Urinary bladder (tissue), 4 donors: ENCODE results near the gene HMCES. TPM values are rescaled to one million over a fixed set of nuclear protein-coding genes. Genes with fewer than 3 reads are reported as not detected.
"Not testable (repeated sequence)": the region's sequence is repeated elsewhere in the genome, so short reads cannot be mapped to it uniquely, and the experiment has no call there.

ENCODE experiments used
- DNase-seq: peaks from one replicate; pipeline ENCODE4 v3.0.0-alpha.2; 2015; ENCODE audit errors: extremely low spot score
- H3K27ac ChIP-seq: one replicate; pipeline ENCODE4 v1.5.1; 2013; ENCODE audit warnings: low read depth, mild to moderate bottlenecking, moderate library complexity
- H3K36me3 ChIP-seq: one replicate; pipeline ENCODE4 v1.6.1; 2013; ENCODE audit warnings: mild to moderate bottlenecking, moderate library complexity; ENCODE audit not compliant: insufficient read depth
- H3K4me1 ChIP-seq: one replicate; pipeline ENCODE4 v1.6.1; 2013; ENCODE audit warnings: mild to moderate bottlenecking, moderate library complexity; ENCODE audit not compliant: insufficient read depth
- H3K4me3 ChIP-seq: one replicate; pipeline ENCODE4 v1.5.1; 2013; ENCODE audit warnings: low read depth, low read length
- WGBS: extraction: QIAGEN DNeasy Blood & Tissue Kit; methylation state at CpG from one replicate; pipeline ENCODE4 v1.1.7; 2013; 5-methylcytosine and 5-hydroxymethylcytosine counted together
- polyA plus RNA-seq: library from polyadenylated mRNA; stranded (reverse); fragments of 200-250 nt; gene quantifications from one replicate; pipeline ENCODE4 v1.2.3, GENCODE V29; 2013
- total RNA-seq: library from RNA; depleted of rRNA; stranded (reverse); fragments of >200 nt; gene quantifications from one replicate; pipeline ENCODE4 v1.2.3, GENCODE V29; 2014
- donor health status: healthy with polysubstance abuse.
- donor health status: healthy.

The HMCES gene
- total and polyA plus RNA-seq, 2 donors: 15.9 to 33.9 TPM

DNA sequence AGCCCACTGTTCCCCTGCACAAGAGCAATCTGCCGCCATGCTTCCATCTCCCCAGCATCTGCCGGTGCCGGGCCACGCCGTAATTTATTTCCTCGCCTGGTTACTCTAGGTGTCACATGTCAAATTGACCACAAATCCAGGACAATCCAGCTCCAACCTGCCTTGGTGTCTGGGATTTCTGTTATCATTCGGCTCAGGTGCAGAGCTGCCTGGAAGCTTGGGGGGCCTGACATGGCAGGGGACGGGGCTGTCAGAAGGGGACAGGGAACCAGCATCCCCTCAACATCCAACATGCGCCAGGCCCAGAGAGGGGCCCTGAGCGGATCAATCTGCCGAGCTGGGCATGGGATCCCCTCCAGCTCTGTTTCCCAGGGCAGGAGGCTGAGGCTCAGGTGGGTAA is 47.9 kb downstream of the HMCES start:
- WGBS: 84% methylated on average over 11 of the region's 11 CpGs
- H3K27ac ChIP-seq: no peak overlapping the region
- no peaks in the 10 kb centered on the region for H3K36me3 ChIP-seq
- no peak overlapping the region for H3K4me3 ChIP-seq
- H3K4me1 ChIP-seq: no peaks in the 10 kb centered on the region
- no peak for DNase-seq

DNA sequence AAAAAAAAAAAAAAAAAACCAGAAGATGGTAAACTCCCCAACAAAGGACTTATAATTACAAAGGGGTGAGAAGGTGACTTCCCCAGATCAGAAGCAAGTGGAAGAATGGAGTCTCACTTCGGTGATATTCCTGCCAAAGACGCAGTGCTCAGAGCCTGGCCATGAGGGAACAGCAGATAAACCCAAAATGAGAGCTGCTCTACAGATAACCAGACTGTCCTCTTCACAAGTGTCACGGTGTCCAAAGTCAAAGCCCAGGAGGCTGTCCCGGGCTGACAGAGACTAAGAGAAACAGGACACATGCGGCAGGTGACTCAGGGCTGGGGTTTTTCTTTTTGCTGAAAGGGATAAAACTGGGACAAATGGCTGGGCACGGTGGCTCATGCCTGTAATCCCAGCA is 48.8 kb downstream of the HMCES start:
- Histone ChIP-seq H3K27ac (no peak overlapping the region), H3K4me3 (no peak overlapping the region), H3K36me3 (no peaks in the 10 kb centered on the region), H3K4me1 (no peaks in the 10 kb centered on the region)
- 96% methylated on average over 6 of the region's 6 CpGs for WGBS
- DNase-seq: no peak

DNA sequence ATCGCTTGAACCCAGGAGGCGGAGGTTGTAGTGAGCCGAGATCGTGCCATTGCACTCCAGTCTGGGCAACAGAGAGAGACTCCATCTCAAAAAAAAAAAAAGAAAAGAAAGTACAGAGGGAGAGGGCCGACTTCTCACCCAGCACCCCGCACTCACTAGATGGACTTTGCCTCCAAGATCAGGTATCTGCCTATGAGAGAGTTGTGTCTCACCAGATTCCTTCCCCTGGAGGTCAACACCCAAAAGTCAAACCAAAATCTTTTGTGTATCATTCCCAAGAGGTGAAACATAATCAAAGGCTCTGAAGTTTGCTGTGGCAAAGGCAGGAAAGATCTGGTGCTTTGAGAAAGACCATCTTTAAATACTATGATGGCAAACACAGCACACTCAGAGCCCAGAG is 51.2 kb downstream of the HMCES start:
- H3K4me3 ChIP-seq: no peak overlapping the region
- no peak for DNase-seq
- no peak overlapping the region for H3K27ac ChIP-seq
- no peaks in the 10 kb centered on the region for H3K36me3 ChIP-seq
- WGBS: 94% methylated on average over 6 of the region's 6 CpGs
- H3K4me1 ChIP-seq: no peaks in the 10 kb centered on the region

DNA sequence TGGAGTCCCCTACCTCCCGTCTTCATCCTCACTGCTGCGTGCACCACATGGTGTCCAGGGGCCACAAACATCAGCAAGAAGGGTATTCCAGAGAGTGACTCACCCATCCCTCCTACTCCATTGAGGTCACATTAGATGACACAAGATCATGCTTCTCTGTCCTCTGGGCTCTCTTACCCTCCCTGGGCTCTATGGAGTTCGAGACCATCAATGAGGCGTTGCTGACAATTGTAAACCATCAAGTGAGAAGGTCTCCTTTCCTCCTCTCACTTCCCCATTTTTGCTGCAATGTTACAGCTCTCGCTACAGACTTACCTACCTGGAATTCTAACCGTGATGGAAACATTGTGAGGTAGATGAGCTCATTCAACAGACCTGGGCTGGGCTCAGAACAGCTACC is 51.7 kb downstream of the HMCES start:
- no peak for DNase-seq
- no peaks in the 10 kb centered on the region for H3K4me1 ChIP-seq
- no peaks in the 10 kb centered on the region for H3K36me3 ChIP-seq
- H3K4me3 ChIP-seq: no peak overlapping the region
- 86% methylated on average over 6 of the region's 6 CpGs for WGBS
- no peak overlapping the region for H3K27ac ChIP-seq

DNA sequence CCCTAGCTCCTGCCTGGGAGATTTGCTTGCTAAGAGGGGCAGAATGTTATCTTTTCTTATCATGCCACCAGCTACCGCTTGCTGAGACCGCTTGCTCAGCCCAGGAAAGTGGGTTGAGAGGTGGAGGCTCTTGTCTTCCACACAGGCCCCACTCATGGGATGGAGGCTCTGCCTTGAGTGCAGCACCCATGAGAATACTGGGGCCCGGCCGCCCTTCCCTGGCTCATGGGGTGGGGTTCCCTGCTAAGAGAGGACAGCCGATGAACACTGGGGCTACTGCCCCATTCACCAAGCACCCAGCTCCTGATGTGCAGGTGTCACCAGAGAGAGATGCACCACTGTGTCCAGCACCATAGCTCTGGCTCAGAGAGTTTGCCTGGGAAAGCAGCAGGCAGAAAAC is 55.2 kb downstream of the HMCES start:
- no peak overlapping the region for H3K27ac ChIP-seq
- no peaks in the 10 kb centered on the region for H3K4me1 ChIP-seq
- H3K36me3 ChIP-seq: no peaks in the 10 kb centered on the region
- H3K4me3 ChIP-seq: no peak overlapping the region
- WGBS: 91% methylated on average over 5 of the region's 5 CpGs
- no peak for DNase-seq

DNA sequence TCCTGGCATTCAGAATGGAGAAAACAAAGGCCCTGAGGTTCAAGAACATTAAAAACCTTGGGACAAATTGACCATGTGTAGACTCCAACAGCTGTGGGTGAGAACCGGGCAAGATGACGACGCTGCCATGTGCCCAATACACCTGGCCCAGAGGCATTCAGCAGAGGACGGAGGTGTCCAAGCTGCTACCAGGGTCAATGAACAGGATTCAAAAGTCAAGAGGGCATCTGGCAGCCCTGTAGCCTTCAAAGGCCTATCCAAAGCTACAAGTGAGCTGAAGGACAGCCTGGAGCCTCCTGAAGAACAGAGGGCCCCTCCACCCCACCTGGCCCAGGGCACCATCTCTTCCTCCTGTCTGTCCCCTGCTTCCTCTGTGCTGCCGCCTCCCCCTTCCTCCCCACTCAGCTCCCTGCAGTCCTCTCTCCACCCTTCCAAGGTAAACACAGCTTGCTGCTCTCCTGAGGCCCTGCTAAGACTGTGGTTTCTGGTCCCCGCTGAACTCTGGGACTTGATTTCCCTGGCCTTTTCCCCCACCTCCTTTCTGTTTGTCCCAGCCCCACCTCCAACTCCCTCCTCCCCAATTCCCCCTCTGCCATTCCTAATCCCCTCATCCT is 57.5 kb downstream of the HMCES start:
- DNase-seq: no peak
- H3K27ac ChIP-seq: no peak overlapping the region
- H3K4me3 ChIP-seq: no peak overlapping the region
- no peaks in the 10 kb centered on the region for H3K36me3 ChIP-seq
- WGBS: 78% methylated on average over 6 of the region's 6 CpGs
- no peaks in the 10 kb centered on the region for H3K4me1 ChIP-seq

DNA sequence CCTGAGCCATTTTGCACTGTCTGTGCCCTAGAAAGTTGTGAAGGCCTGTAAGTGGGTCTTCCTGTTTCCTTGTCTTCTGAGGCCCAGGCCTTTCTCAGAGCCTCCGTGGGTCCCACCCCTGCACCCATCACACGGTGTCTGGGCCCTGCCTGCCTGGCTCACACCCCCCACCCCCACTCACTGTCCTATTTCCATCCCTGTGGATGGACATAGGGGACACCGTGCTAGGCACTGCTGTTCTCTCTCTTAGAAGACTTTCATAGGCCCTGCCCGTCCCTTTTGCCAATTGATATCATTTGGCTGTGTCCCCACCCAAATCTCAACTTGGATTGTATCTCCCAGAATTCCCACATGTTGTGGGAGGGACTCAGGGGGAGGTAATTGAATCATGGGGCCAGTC is 59.0 kb downstream of the HMCES start:
- not testable (repeated sequence) for H3K36me3 ChIP-seq, H3K4me1 ChIP-seq, H3K4me3 ChIP-seq, DNase-seq, H3K27ac ChIP-seq
- WGBS: 87% methylated on average over 4 of the region's 4 CpGs

DNA sequence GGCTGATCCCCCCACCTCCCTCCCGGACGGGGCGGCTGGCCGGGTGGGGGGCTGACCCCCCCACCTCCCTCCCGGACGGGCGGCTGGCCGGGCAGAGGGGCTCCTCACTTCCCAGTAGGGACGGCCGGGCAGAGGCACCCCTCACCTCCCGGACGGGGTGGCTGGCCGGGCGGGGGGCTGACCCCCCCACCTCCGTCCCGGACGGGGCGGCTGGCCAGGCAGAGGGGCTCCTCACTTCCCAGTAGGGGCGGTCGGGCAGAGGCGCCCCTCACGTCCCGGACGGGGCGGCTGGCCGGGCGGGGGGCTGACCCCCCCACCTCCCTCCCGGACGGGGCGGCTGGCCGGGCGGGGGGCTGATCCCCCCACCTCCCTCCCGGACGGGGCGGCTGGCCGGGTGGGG is 60.5 kb downstream of the HMCES start:
- not testable (repeated sequence) for H3K4me3 ChIP-seq, H3K36me3 ChIP-seq, H3K4me1 ChIP-seq, H3K27ac ChIP-seq, DNase-seq
- 95% methylated on average over 18 of the region's 36 CpGs for WGBS

DNA sequence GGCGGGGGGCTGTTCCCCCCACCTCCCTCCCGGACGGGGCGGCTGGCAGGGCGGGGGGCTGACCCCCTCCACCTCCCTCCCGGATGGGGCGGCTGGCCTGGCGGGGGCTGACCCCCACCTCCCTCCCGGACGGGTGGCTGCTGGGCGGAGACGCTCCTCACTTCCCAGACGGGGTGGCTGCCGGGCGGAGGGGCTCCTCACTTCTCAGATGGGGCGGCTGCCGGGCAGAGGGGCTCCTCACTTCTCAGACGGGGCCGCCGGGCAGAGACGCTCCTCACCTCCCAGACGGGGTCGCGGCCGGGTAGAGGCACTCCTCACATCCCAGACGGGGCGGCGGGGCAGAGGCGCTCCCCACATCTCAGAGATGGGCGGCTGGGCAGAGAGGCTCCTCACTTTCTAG is 61.2 kb downstream of the HMCES start:
- H3K4me3 ChIP-seq, H3K4me1 ChIP-seq, H3K27ac ChIP-seq, DNase-seq, H3K36me3 ChIP-seq: not testable (repeated sequence)
- 96% methylated on average over 30 of the region's 30 CpGs for WGBS

DNA sequence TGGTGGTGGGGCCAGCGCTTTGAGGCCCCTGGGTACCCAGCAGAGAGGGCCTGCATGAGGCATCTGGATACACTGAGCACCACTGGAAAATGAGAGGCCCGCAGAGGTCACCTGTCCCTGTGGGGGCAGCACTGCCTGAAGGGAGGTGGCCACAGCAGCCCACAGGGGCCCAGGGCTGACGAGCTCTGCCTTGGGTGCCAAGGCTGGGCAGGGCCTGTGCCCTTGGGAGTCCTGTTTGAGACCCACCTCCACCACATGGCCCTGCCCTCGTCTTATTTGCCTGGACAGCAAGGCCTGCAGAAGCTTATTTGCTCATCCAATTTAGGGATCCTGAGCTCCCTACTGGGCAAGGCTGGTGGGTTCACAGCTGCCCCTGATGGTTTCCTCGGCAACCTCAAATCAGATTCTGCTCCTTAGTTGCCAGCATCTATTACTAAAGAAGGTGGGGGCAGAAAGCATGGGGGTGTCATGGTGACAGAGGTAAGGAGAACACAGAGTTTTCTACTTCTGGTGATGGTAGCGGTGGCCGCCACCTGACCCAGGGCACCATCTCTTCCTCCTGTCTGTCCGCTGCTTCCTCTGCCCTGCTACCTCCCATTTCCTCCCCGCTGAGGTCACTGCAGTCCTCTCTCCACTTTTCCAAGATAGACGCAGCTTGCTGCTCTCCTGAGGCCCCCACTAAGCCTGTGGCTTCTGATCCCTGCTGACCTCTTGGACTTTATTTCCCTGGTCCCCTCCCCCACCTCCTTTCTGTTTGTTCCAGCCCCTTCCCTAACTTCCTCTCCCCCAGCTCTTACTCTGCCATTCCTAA is 62.9 kb downstream of the HMCES start:
- Histone ChIP-seq H3K4me3 (no peak overlapping the region), H3K27ac (no peak overlapping the region), H3K36me3 (no peaks in the 10 kb centered on the region), H3K4me1 (no peaks in the 10 kb centered on the region)
- DNase-seq: no peak
- 82% methylated on average over 10 of the region's 10 CpGs for WGBS

DNA sequence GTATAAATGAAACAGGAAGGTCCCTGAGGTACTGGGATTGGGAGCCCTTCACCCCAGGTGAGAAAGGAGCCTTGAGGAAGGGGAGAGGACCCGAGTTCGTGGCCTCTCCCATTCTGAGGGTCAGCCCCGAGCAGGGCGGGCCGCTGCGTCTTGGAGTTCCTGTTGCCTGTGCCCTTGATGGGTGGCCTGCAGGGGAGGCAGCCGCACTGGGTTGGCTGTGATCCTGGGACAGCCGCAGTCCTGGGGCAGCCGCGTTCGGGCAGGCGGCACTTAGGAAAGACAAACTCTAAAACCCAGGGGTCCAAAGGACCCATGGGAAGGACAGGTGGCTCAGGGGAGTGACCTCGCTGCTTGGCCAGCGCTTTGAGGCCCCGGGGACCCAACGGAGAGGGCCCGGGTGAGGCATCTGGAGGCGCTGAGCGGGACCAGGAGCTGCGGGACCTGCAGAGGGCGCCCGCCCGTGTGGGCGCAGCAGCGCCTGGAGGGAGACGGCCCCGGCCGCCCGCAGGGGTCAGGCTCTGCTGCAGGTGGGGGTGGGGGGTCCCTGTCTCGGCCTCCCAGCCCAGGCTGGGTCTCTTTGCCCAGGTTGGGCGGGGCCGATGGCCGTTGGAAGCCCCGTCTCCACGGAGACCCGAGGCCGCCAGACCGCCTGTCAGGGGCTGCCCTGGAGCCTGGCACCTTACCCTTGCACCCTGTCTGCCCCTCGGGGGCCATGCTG is 65.1 kb downstream of the HMCES start:
- Histone ChIP-seq H3K27ac (no peak overlapping the region), H3K4me3 (no peak overlapping the region), H3K4me1 (no peaks in the 10 kb centered on the region), H3K36me3 (no peaks in the 10 kb centered on the region)
- WGBS: 16% methylated on average over 39 of the region's 39 CpGs
- no peak for DNase-seq

DNA sequence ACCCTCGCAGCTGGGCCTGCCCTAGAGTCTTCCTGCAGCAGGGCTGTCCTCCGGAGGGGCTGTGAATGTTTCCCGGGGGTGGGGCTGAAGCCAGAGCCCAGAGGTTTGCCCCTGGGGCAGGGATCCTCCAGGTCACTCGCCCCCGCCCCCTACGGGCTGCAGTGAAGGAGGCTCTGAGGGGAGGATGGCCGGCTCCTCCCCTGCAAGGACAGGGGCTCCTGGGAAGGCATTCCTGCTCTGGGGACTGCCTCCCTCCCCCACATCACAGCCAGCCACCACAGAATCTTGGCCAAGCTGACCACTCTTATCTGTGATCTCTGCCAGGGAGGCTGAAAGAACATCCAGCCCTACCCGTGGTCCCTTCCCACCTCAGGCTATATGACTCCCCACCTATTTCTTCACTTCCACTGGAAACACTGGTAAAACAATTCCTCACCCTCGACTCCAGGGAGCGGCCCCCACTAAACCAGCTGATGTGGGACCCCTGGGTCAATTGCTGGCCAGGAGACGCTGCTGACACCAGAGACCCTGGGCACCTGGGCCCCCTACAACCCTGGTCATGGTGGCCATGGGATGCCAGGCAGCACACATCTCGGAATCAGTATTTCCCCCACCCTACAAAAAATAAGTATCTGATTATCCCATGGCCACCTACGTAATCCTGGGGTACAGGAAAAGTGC is 66.0 kb downstream of the HMCES start:
- whole genome bisulfite sequencing: 46% methylated on average over 13 of the region's 13 CpGs
- Histone ChIP-seq H3K27ac (no peak overlapping the region), H3K36me3 (no peaks in the 10 kb centered on the region), H3K4me1 (no peaks in the 10 kb centered on the region), H3K4me3 (no peak overlapping the region)
- no peak for DNase-seq

DNA sequence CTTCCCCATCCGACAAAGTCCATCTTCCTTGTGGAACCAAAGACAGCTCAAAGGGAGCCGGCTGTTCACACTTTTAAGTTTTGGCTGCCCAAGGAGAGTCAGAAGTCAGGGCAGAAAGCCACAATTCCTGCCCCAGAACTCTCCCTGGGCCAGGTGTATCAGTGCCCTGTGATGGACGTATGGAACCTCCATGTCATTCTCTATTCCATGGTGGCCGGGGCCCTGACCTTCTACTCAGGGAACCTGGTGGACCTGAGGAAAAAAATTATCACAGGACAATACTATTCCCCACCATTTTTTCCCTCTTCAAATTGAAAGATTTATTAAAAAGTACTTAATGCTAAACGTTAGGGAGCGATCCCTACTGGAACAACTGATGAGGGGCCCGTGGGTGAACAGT is 66.6 kb downstream of the HMCES start:
- no peak overlapping the region for H3K4me3 ChIP-seq
- H3K27ac ChIP-seq: no peak overlapping the region
- no peaks in the 10 kb centered on the region for H3K4me1 ChIP-seq
- no peak for DNase-seq
- no peaks in the 10 kb centered on the region for H3K36me3 ChIP-seq
- WGBS: 84% methylated on average over 7 of the region's 7 CpGs
